ENCODE measurements around the gene B4GALT2.

Gene B4GALT2

GRCh38 chr1:43937179-43937865, 41.7 kb upstream of the B4GALT2 start:
- DNase-seq (ENCODE audit: insufficient read length, low spot score) (no peak), FAIRE-seq (no peak)
- no peak for TF ChIP-seq POLR2A (IDR thresholded peaks at IDR 0.05; ENCODE audit: low read depth, low read length)

- no peak for FAIRE-seq
These were observed 40.6 kb upstream of the B4GALT2 start for GRCh38 chr1:43938383-43938782.

DNA sequence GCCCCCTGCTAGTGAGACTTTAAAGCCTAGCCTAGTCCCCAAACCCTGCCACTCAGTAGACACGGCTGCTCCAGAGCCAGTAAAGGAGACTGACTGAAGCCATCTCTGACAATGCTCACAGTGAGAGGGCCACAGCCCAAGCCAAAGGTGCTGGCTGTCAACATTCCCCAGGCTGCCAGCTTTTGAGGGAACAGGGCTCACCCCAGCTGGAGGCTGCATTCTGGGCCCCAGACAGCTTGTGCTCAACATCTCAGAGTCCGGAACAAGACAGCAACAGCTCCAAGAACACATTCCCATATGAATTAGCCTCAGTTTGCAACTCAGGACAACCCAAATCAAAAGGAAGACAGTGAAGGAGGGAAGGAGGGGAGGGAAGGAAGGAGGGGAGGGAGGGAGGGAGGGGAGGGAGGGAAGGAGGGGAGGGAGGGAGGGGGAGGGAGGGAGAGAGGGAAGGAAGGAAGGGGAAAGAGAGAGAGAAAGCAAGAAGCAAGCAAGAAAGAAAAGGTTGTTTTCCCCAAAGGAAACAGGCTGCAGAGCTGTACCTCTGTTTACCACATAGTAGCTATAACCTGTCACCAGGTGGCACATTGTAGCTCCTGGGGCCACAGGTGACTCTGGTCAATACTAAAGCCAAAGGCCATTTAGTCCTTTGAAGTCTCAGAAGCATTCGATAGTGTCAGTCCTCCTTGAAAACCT, 40.0 kb upstream of the B4GALT2 start:
- TF ChIP-seq POLR2A (IDR thresholded peaks at IDR 0.05; ENCODE audit: low read depth, low read length), result no peak
- no peak for FAIRE-seq
- DNase-seq (ENCODE audit: insufficient read length, low spot score), result no peak

More at GRCh38 chr1:43938383-43938782, 40.6 kb upstream of the B4GALT2 start:
- no peak for DNase-seq (ENCODE audit: insufficient read length, low spot score)
- TF ChIP-seq POLR2A (IDR thresholded peaks at IDR 0.05; ENCODE audit: low read depth, low read length), result no peak

- FAIRE-seq, result no peak
- TF ChIP-seq POLR2A (IDR thresholded peaks at IDR 0.05; ENCODE audit: low read depth, low read length), result no peak
These were observed 36.6 kb upstream of the B4GALT2 start for GRCh38 chr1:43942411-43942810.

DNA sequence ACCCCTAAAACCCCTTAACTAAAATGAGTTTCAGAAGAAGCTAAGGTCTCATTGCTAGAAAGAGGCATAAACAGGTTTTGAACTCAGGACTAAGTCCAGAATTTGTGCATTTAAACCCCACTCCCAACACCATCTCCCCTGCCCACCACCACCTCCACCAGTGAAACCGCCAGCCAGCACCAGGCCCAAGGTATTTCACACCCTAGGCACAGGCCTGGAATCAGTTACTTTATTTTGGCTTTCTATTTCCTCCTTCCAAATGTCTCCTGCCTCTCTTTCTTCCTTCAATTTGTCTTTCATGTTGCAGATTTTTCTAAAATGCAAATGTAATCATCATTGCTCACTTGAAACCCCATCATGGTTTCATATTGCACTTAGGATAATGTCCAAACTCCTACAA, 34.1 kb upstream of the B4GALT2 start:
- FAIRE-seq (no peak), DNase-seq (ENCODE audit: insufficient read length, low spot score) (no peak)
- no peak for TF ChIP-seq POLR2A (IDR thresholded peaks at IDR 0.05; ENCODE audit: low read depth, low read length)

More at GRCh38 chr1:43942411-43942810, 36.6 kb upstream of the B4GALT2 start:
- DNase-seq (ENCODE audit: insufficient read length, low spot score), result no peak

- DNase-seq (ENCODE audit: insufficient read length, low spot score), result no peak
- FAIRE-seq, result no peak
These were observed 33.3 kb upstream of the B4GALT2 start for GRCh38 chr1:43945674-43946235.

DNA sequence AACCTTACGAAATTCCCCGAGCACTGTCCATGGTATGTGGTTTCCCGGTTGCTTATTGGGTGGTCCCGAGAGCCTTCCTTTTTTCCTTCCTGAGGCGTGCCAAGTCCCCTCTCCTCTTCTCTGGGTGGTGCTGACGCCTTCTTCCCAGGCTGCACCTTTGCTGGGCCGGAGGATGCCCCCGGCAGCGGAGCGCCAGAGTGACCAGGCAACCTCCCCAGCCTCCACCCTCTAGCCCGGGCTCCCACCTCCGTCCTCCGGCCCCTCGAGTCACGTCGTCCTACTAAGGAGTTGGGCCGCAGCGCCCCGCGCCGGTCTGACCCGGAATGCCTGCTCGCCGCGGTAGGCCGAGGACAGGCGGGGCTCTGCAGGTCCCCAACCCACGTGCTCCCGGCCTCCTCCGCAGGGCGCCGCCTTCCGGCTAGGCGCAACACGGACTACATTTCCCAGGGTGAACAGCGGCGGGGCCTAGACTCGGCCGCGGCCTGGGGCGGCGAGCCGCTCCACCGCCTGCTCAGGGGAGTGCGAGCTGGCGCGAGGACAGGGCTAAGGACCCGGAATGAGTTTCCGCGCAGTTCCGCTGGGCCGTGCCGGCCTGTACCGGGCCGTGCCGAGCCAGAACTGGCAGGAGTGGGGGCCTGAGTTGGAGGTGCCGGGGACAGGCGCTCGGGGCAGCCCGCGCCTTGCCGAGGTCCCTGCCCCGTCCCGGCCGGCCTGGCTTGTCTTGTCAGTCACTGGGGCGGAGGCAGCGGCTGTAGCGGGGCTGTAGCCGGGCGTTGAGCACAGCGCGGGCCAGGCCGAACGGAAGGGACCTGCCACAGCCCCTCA, 32.6 kb upstream of the B4GALT2 start, which contains the start of gene IPO13:
Gene IPO13 (plus strand): TSS at position 715 of the 825 bp plus-strand sequence. CDS start 651 bp downstream, outside the sequence.
- DNase-seq (ENCODE audit: insufficient read length, low spot score) (peak; percentile 96), FAIRE-seq (no peak)
- TF ChIP-seq POLR2A (IDR thresholded peaks at IDR 0.05; ENCODE audit: low read depth, low read length), result peak; percentile 92

More at GRCh38 chr1:43945674-43946235, 33.3 kb upstream of the B4GALT2 start:
- no peak for TF ChIP-seq POLR2A (IDR thresholded peaks at IDR 0.05; ENCODE audit: low read depth, low read length)

DNA sequence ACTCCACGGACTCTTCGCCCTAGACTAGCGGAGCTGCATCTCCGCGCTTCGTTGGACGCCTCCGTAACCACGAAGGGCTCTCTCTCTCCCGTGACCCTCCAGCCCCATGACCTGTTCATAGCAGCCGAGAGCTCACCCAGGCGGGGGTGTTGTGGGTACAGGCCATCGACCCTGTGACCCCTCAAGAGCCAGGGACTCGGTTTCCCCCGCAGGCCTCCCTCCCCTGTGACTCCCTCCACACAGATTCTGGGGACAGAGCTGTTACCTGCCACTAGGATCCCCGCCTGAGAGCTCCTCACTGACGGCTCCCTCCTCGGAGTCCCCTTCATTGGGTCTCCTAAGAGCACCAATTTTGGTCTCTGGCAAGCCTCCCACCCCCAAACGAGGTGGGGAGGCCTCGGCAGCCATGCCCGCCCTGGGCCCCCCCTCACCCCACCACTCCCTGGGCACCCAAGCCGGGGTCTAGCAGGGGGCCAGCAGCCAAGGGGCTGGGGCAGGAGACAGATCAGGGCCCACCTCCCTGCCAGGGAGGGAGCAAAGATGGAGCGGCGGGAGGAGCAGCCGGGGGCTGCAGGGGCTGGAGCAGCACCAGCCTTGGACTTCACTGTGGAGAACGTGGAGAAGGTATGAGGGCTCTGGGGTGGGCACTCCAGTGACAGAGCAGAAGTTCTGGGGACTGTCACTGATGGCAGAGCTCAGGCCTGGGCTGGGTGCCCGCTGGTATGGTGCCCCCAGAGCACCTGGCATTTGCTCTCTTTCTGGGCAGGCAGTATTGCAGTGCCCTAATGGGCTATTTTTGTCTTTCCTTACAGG, 31.7 kb upstream of the B4GALT2 start:
- no peak for FAIRE-seq
- no peak for DNase-seq (ENCODE audit: insufficient read length, low spot score)
- TF ChIP-seq POLR2A (IDR thresholded peaks at IDR 0.05; ENCODE audit: low read depth, low read length), result no peak; the same call in 1 of the 2 replicates

- no peak for TF ChIP-seq POLR2A (IDR thresholded peaks at IDR 0.05; ENCODE audit: low read depth, low read length)
- DNase-seq (ENCODE audit: insufficient read length, low spot score), result no peak
- no peak for FAIRE-seq
These were observed 31.1 kb upstream of the B4GALT2 start for GRCh38 chr1:43947874-43948437.

DNA sequence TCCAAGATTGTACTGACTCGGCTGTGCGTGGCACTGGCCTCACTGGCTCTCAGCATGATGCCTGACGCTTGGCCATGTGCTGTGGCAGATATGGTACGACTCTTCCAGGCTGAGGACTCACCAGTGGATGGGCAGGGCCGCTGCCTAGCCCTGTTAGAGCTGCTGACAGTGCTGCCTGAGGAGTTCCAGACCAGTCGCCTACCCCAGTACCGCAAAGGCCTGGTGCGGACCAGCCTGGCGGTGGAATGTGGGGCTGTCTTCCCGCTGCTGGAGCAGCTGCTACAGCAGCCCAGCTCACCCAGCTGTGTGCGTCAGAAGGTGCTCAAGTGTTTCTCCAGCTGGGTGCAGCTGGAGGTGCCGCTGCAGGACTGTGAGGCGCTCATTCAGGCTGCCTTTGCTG, 29.3 kb upstream of the B4GALT2 start:
- FAIRE-seq (no peak), DNase-seq (ENCODE audit: insufficient read length, low spot score) (no peak)
- no peak for TF ChIP-seq POLR2A (IDR thresholded peaks at IDR 0.05; ENCODE audit: low read depth, low read length)

GRCh38 chr1:43951021-43951985, 27.7 kb upstream of the B4GALT2 start:
- no peak for FAIRE-seq
- no peak for TF ChIP-seq POLR2A (IDR thresholded peaks at IDR 0.05; ENCODE audit: low read depth, low read length)
- peak; percentile 31 for DNase-seq (ENCODE audit: insufficient read length, low spot score)

Measured in H54 (cell line).